A549 (cell line): ENCODE measurements around the gene FOXO6.

Experiments
- CTCF ChIP-seq: fragments of >200 bp; sonication (Bioruptor Twin); formaldehyde crosslinking; IDR thresholded peaks from 3 replicates; pipeline ENCODE4 v1.5.1; 2016
- HOXB5 ChIP-seq: fragments of 250-450 bp; sonication (Bioruptor Pico); IDR thresholded peaks from 2 replicates; pipeline ENCODE4 v1.5.0; 2020; ENCODE audit warnings: mild to moderate bottlenecking, moderate library complexity
- PBX3 ChIP-seq: IDR thresholded peaks from 2 replicates; pipeline ENCODE4 v1.6.1; 2012
- USF2 ChIP-seq: fragments of 450-650 bp; IDR thresholded peaks from 2 replicates; pipeline ENCODE4 v1.6.1; 2014; ENCODE audit warnings: antibody characterized with exemption

DNA sequence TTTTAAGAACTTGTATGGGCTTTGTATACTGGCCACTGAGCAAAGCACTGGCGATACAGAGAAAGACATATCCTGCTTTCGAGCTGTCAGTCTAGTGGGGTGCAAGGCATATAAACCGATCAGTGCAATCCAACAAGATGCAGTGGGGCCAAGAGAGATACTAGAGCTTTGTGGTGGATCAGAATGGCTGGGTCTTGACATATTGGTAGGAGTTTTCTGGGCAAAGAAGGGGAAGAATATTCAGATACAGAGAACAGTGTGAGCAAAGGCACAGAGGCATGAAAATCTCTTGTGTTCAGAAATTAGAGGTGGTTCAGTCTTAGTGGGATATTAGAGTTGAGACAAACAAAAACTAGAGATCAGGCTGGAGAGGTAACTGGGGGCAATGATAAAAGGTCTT, 49.2 kb downstream of the FOXO6 start:
- TF ChIP-seq USF2 (no peak), HOXB5 (CRISPR knock-in tag) (no peak), CTCF (no peak), PBX3 (no peak)
